Inferior parietal cortex (tissue), 1 donor: ENCODE results near the gene APBA3.
A peak's percentile ranks its signal among the peaks of the same experiment; 100 is the strongest.

Source experiments
- DNase-seq: peaks from one replicate; pipeline ENCODE4 v3.0.0-alpha.2; 2016; ENCODE audit errors: extremely low spot score

APBA3 gene

GRCh38 chr19:3788996-3789778, 27.7 kb upstream of the APBA3 start:
- no peak for DNase-seq

DNA sequence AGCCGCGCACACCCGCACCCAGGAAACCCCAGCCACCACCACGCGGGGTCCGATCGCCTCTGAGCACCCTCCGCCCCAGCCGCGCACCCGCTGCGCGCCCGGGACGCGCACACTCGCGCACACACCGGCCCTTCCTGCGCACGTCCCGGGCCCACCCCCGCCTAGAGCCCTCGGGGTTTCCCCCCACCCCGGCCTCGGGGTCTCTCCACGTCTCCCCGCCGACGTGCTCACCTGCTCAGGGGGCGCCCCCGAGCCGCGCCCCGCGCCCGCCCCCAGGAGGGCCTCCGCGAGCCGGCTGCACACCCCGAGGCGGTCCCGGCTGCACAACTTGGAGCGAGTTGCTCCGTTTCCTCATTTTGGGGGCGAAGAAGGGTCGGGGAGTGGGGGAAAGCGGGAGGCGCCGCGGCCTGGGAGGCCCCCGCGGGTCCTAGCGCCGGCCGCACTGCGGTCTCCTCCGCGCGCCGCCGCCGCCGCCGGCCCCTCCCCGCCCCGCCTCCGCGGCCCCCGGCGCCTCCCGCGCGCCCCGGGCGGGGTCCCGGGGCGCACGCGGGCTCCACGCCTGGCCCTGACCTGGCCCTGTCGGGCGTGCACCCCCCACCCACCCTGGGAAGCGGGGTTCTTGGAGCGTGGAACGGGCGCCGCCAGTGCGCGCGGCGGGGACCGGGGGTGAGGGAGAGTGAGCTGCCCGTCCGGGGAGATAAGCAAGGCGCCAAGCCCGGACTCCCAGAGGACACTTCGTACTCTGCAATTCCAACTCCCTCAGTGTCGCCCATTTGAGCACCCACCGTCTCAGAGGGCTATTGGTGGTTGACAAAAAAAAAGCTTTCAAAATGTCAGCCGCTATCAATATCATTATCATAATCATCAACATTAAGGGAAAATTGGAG, 24.7 kb upstream of the APBA3 start, which contains the start of gene MATK:
Gene MATK (minus strand): TSS at position 444 of the 887 bp plus-strand sequence. CDS start 1,246 bp downstream, outside the sequence.
- no peak for DNase-seq

DNA sequence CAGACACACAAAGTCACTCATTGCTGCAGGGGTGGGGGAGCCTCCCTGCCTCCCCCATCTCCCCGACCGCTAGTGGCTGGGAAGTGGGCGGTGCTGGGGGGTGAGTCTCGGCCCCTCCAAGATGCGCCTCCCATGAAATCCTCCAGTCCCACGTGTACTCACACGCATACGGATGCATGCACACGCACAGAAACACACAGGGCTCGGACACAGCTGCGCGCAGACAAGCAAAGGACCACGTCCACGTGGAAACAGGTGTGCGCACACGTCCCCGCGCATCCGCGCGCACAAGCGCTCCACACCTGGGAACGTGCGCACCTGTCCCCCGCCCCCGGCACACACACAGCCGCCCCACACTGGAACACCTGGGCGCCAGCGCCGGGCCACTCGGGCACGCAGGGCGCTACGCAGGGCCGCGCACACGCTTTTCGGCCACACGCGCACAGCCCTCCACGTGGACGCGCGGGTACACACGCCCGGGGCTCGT, 24.0 kb upstream of the APBA3 start:
- peak; percentile 25 for DNase-seq

- DNase-seq = no peak
These were observed 23.3 kb upstream of the APBA3 start for GRCh38 chr19:3784607-3785450.

DNA sequence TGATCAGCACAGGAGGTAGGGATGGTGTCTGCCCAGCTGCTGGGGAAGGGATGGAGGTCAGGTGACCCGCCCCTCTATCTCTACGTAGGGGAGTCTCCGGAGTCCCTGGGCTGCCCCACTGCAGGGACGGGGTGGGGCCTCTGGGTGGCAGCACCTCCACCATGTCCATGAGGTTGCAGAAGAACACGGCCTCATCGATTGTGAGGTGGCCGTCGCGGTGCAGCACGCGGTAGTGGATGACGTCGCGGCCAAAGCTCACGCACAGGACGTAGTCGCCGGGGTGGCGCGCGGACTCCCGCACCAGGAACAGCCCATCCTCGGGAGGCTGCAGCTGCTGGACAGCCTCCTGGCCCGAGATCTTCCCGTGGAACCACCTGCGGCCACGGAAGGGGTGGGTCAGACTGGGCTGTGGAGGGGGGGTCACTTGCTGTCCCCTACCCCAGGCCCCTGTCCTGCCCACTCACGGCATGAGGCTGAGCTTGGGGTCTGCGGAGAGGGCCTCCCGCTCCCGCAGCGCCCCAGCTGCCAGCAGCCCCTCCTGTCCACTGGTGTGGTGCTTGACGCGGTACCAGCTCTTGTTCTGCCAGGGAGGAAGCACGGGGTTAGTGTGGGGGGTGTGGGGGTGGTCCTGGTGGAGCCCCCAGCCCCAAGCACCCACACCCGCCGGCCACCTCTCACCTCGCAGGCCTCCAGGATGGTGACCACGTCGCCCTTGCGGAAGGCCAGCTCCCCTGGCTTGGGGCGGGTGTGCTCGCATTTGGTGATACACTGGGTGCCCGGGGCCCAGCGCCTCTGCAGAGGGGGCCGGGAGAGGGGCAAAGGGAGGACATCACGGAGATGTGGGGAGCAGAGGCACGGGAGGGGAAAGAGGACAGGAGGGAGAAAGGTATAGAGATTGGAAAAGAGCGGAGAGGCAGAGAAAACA, 22.4 kb upstream of the APBA3 start:
- no peak for DNase-seq

GRCh38 chr19:3782903-3783302, 21.4 kb upstream of the APBA3 start:
- no peak for DNase-seq

DNA sequence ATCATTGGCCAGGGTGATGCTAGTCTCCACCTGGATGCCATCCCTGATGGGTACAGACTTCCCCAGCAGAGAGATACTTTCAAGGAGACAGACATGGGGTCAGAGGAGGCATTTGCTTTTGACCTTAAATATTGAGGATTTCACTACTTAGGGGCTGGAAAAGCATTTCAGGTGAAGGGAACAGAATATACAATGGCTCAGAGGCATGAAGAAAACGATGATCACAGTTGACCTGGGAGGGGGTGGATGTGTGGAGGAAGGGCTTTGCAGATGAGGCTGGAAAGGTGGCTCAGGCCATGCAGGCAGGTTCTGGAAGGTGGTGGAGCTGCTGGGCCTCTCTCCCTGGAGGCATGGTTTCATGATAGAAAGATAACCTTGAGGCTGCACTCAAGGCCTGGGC, 20.8 kb upstream of the APBA3 start:
- DNase-seq = no peak

- DNase-seq = no peak
These were observed 20.1 kb upstream of the APBA3 start for GRCh38 chr19:3781603-3782002.

GRCh38 chr19:3780786-3781304, 19.4 kb upstream of the APBA3 start:
- no peak for DNase-seq

- DNase-seq = no peak
These were observed 17.6 kb upstream of the APBA3 start for GRCh38 chr19:3778899-3779723.

- DNase-seq = no peak
These were observed 16.8 kb upstream of the APBA3 start for GRCh38 chr19:3778104-3778867.

DNA sequence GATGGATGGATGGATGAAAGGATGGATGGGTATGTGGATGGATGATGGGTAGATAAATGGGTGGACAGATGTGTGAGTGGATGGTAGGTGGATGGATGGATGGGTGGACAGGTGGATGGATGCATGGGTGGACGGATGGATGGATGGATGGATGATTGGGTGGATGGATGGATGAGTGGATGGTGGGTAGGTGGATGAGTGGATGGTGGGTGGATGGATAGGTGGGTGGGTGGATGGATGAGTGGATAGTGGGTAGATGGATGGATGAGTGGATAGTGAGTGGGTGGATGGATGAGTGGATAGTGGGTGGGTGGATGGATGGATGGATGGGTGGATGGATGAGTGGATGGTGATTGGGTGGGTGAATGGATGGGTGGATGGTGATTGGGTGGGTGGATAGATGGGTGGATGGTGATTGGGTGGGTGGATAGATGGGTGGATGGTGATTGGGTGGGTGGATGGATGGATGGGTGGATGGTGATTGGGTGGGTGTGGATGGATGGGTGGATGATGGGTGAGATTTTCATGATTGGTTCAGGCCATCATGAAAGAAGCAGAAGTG, 15.1 kb upstream of the APBA3 start:
- no peak for DNase-seq

- DNase-seq = no peak
These were observed 14.3 kb upstream of the APBA3 start for GRCh38 chr19:3775831-3776230.

- DNase-seq = no peak
These were observed 13.9 kb upstream of the APBA3 start for GRCh38 chr19:3775374-3775711.

GRCh38 chr19:3774621-3775373, 13.3 kb upstream of the APBA3 start:
- no peak for DNase-seq

- DNase-seq = no peak
These were observed 12.5 kb upstream of the APBA3 start for GRCh38 chr19:3773814-3774515.

- no peak for DNase-seq
These were observed 10.5 kb upstream of the APBA3 start, which contains the start of gene RAX2 for GRCh38 chr19:3771906-3772455. Gene RAX2, minus strand, starts transcription at chr19:3772228. Its CDS starts 486 bp downstream, at chr19:3771742.
